GM12874 (cell line): Measurements from ENCODE around the gene ADGRL2.

Source experiments
- CTCF ChIP-seq: IDR thresholded peaks from 2 replicates; pipeline ENCODE4 v1.5.1; 2011; ENCODE audit warnings: low read depth, mild to moderate bottlenecking, control low read depth, low read length, moderate library complexity; ENCODE audit not compliant: insufficient read depth

Gene ADGRL2

DNA sequence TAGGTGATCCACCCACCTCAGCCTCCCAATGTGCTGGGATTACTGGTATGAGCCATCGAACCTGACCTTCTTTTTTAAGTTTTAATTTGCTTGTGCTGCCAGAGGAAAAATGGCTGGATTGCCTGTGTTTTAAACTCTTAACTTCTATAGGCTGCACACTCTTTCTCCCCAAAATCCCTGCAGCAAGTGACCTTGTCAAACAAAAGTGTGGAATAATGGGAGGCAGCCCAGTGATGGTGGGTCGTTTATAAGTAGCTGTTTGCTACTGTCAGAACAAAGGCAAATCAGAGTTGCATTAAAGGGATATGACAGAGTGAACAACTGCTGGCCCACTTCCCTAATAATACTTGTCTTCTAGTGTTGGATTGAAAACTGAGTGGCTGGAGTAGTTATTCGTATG, 74.2 kb downstream of the ADGRL2 start:
- no peak for TF ChIP-seq CTCF

- no peak for TF ChIP-seq CTCF
Measured at GRCh38 chr1:81876901-81877733, 76.4 kb downstream of the ADGRL2 start.

- TF ChIP-seq CTCF, result no peak
Measured at GRCh38 chr1:81877940-81878339, 77.2 kb downstream of the ADGRL2 start.

- no peak for TF ChIP-seq CTCF
Measured at GRCh38 chr1:81878538-81878937, 77.8 kb downstream of the ADGRL2 start.

- TF ChIP-seq CTCF, result no peak
Measured at GRCh38 chr1:81880781-81881180, 80.0 kb downstream of the ADGRL2 start.

DNA sequence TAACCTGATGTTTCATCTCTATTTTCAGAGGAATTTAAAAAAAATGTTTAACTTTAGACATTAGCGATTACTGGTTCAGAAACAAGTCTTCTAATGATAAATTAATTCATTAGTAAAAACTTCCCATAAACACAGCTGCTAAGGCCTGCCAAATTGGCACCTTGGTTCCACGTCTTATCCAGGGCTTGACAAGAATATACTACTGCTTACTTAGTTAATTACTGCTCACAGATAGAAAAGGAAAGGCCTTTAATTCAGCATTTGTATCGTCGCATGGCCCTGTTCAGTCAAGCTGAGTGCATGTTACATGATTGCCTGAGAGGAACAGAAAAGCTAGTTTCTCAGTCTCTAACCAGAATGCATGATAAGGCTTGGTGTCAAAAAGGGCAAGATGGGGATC, 84.6 kb downstream of the ADGRL2 start:
- TF ChIP-seq CTCF, result no peak

GRCh38 chr1:81887421-81888144, 86.8 kb downstream of the ADGRL2 start:
- TF ChIP-seq CTCF, result no peak
